GM18861 (cell line): ENCODE data around the gene LGALS4.
"Not testable (repeated sequence)": the region's sequence is repeated elsewhere in the genome, so short reads cannot be mapped to it uniquely, and the experiment has no call there.

Experiments
- ATAC-seq: cut with Tn5 transposase; IDR thresholded peaks from one replicate; pipeline ENCODE4 v1.9.1; 2021; ENCODE audit not compliant: unreplicated experiment

The LGALS4 gene

DNA sequence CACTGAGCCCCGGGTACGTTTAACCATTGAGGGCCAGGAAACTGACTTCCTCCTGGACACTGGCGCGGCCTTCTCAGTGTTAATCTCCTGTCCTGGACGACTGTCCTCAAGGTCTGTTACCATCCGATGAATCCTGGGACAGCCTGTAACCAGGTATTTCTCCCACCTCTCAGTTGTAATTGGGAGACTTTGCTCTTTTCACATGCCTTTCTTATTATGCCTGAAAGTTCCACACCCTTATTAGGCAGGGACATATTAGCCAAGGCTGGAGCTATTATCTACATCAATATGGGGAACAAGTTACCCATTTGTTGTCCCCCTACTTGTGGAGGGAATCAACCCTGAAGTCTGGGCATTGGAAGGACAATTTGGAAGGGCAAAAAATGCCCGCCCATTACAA lies 13.2 kb upstream of the LGALS4 start:
- ATAC-seq, result not testable (repeated sequence)

DNA sequence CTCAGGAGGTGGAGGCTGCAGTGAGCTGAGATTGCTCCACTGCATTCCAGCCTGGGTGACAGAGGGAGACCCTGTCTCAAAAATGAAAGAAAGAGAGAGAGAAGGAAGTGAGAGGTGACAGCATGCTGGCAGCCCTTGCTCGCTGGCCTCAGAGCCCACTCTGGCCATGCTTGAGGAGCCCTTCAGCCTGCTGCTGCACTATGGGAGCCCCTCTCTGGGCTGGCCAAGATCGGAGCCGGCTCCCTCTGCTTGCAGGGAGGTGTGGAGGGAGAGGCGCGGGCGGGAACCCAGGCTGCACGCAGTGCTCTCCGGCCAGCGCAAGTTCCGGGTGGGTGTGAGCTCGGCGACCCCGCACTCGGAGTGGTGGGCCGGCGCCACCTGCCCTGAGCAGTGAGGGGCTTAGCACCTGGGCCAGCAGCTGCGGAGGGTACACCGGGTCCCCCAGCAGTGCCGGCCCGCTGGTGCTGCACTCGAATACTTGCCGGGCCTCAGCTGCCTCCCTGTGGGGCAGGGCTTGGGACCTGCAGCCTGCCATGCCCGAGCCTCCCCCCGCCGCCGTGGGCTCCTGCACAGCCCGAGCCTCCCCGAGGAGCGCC lies 8.6 kb upstream of the LGALS4 start:
- ATAC-seq, result not testable (repeated sequence)

DNA sequence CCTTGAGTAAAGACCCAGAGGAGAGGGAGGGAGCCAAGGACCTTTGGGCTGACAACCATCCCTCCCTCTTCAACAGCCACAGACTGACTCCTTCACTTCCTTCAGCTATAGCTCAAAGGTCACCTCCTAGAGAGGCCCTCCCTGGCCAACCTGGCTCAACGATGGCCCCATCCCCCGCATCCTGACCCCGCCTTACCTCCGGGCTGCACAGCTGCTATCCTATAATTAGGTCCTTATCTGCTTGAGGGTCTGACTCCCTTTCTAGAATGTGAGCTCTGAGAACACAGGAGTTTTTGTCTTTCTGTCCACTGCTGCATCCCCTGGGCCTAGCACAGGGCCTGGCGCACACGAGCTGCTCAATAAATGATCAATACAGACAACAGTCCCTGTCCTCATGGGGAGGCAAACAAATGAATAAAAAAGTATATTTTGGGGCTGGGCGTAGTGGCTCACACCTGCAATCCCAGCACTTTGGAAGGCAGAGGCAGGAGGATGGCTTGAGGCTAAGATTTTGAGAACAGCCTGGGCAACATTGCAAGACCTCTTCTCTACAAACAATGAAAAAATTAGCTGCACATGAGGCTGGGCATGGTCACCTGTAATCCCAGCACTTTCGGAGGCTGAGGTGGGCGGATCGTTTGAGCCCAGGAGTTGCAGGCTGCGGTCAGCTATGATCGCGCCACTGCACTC lies 6.6 kb upstream of the LGALS4 start:
- ATAC-seq, result no peak

DNA sequence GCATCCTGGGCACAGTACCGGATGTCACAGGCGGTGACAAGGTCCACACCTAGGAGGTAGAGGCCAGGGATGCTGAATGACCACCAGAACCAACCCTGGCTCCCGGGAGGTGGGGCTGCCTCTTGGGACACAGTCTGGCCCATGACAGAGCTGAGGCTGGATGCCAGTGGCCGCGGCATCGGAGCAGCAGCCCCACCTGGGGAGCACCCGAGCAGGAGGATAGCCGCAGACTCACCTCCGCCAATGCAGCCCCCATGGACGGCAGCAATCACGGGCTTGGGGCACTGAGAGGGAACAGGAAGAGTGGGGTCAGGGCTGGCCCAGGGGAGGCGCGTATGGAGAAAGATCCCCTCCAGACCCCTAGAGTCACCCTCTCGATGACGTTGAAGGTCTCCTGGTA lies 4.3 kb upstream of the LGALS4 start:
- ATAC-seq, result no peak

DNA sequence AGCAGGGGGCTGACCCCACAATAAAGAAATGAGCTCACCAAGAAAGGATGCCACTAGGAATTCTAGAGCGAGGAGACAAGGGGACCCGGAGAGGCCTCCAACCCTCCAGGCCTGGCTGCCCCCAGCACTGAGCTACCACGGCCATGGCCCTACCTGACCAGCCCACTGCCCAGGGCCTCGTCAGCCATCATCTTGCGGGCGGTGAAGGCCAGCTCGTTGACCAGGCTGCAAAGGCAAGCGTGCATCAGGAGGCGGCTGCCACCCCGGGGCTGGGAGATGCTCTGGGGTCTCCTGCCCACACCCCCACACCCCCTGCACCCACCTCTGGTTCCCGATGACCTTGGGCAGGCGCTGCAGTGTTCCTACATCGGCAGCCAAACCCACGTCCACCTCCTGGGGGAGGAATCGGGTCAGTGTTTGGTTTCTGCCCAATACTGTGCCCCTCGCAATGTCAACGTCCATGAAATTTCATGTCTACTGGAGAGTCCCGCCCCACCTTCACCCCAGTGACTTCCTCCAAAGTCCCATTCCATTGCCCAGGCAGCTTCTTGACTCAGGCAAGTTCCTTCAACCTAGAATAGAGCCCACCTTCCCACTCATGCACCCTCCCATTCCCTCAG lies 3.5 kb upstream of the LGALS4 start:
- ATAC-seq, result no peak

DNA sequence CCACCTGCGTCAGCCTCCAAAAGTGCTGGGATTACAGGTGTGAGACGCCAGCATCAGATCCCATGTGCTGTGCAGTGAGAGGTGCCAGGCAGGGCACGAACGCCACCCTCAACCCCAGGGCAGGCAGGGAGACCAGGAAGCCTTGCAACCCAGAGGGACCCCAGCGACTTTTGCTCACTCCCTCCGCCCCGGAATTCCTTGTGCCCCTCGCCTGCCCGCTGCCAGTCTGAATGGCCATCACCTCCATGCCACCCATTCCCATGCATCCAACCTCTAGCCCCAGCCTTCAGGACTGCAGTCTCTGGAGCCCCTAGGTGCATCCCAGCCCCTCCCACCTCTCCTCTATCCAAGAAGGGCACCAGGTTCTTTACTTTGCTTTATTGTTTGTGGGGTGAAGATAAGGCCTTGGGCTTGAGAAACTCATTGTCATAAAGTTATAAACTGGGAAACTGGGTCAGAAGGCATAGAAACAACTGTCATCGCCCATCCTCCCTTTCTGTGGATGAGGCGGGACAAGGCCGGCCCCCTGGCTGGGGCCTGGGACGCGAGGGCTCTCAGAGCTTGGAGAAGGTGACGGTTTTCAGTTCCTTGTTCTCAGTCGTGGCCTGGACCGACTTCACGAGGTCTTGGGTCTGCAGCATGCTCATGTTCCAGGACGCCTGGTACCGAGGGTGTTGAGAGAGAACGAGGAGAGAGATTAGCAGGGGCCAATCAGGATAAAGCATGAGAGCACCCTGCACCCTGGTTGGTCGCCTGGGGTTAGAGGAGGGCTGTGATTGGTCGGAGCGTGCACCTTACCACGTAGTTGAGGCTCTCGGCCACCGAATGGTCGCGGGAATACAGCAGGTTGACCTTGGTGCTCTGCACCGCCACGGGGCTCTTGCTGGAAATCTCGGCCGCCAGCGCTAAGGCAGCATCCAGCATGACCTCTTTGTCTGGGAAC lies 2.6 kb upstream of the LGALS4 start:
- no peak for ATAC-seq

DNA sequence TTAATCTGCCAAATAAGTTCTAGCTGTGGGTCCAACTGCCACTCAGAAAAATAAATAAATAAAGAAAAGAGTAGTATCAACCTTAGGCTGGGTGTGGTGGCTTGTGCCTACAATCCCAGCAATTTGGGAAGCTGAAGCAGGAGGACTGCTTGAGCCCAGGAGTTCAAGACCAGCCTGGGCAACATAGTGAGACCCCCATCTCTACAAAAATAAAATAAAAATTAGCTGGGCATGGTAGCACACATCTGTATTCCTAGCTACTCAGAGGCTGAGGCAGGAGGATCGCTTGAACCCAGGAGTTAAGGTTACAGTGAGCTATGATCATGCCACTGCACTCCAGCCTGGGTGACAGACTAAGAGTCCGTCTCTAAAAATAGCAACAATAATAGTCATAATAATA lies 1.2 kb upstream of the LGALS4 start:
- not testable (repeated sequence) for ATAC-seq

DNA sequence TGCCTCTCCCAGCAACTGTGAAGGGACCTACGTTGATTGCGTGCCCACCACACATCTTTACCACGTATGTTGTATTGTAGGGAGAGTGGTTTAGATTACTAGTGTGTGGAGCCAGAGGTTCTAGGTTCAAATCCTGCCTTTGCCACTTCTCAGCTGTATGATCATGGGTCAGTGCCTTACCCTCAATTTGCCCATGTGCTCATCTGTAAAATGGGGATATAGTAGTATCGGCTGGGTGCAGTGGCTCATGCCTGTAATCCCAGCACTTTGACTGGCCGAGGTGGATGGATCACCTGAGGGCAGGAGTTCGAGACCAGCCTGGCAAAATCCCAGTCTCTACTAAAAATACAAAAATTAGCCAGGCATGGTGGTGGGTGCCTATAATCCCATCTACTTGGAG lies 578 bp upstream of the LGALS4 start:
- ATAC-seq, result no peak

DNA sequence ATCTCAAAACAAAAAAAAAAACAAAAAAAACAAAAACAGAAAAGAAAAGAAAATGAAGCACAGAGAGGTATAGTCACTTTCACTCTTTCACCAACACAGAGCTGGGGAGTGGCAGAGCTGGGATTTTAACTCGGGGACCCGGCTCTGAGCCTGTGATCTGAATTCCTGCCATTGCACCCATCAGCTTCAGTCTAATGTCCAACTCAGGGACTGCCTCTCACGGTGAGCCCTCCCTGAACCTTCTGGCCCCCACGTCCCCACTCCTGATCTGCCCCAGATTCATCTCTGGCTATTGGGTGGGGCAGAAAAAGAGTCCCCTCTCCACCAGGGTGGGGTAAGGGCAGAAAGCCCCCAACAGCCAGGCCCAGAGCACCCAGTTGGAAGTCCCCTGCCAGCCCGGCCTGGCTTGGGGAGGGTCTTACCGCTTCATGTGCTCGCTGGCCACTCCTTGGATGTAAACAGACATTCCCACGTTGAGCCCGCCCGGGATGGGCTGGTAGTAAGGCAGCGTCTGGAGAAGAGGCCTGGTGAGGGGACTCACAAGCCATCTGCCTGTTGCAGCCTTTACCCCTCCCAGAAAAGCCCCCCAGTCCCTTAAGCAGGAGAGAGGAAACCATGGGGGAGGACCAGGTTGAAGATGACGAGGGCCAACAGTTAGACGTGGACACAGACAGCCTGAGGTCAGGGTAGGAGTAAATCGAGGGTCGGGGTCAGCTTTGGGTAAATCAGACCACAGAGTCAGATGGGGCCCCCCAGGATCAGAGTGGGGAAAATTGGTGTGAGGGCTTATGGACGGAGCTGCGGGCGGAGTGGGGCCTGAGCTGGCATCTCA lies 520 bp downstream of the LGALS4 start:
- no peak for ATAC-seq

DNA sequence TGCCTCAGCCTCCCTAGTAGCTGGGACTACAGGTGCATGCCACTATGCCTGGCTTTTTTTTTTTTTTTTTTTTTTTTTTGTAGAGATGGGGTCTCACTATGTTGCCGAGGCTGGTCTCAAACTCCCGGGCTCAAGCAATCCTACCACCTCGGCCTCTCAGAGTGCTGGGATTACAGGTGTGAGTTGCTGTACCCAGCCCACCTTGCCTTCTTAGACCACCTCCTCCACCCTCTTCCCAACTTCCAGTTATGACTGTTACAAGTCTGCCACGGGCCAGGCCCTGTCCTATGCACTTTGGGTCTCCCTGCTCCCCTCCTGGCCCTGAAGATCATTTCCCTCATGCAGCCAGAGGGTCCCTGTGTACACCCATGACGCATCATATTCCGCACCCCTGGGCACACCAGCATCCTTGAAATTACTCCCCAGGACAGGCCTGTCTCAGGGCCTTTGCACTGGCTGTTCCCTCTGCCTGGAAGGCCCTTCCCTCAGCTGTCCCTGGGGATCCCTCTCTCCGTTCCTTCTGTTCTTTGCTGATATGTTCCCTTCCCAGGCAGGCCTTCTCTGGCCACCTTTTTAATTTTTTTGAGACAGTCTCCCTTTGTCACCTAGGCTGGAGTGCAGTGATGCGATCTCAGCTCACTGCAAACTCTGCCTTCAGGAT lies 3.0 kb downstream of the LGALS4 start:
- ATAC-seq, result no peak

DNA sequence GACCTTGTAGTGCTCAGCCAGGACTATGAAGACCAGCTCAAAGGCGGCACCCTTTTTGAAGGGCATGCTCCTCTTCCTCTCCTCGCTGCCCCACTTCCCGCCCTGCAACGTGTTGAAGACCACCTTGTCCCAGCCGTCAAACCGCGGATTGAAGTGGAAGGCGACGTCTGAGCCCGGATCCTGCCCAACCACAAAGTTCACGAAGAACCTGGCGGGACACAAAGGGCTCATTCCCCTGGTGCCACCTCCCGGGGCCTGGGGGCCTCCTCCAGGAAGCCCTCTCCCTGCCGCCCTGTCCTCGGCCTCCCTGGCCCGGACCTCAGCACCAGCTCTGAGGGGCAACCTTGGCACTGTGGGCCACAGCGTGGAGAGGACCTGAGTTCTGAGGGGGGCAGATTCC lies 4.0 kb downstream of the LGALS4 start:
- no peak for ATAC-seq

DNA sequence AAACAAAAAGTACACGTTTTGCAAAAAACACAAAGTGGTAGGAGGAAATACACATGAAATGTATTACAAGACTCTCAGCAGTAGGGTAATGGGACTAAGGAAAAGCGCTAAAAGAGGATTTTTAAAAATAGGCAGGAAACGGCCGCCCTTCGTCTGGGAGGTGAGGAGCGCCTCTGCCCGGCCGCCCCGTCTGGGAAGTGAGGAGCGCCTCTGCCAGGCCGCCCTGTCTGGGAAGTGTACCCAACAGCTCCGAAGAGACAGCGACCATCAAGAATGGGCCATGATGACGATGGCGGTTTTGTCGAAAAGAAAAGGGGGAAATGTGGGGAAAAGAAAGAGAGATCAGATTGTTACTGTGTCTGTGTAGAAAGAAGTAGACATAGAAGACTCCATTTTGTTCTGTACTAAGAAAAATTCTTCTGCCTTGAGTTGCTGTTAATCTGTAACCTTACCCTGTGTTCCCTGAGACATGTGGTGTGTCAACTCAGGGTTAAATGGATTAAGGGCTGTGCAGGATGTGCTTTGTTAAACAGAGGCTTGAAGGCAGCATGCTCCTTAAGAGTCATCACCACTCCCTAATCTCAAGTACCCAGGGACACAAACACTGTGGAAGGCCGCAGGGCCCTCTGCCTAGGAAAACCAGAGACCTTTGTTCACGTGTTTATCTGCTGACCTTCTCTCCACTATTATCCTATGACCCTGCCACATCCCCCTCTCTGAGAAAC lies 5.2 kb downstream of the LGALS4 start:
- not testable (repeated sequence) for ATAC-seq

DNA sequence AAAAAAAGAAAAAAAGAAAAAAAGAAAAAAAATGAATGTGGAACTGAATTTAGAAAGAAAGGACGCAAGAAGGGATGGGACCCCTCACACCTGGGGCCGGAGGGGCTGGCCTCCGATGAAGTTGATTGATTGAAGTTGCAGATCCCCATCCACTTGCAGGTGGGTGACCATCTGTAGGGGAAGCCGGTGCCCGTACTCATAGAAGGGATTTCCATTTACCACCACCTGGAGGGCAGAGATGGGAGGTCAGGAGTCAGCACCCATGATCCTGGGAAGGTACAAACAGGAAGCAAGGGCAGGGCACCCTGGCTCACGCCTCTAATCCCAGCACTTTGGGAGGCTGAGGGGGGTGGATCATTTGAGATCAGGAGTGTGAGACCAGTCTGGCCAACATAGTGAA lies 6.4 kb downstream of the LGALS4 start:
- ATAC-seq, result no peak

DNA sequence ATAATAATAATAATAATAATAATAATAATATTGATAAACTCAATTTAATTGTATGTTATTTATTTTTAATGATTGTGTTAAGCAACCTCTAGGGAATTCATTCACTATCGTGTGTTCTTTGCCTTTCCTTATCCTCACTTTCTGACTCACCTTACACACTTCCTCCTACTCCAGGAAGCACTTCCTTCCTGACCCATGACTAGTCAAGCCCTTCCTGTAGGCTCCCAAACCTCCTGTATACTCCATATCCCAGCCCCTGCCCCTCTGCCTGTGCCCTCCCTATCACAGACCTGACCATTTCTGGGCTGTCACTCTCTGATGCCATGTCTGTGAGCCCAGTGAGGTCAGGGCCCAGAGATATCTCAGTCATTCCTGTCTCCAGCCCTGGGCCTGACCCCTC lies 7.6 kb downstream of the LGALS4 start:
- no peak for ATAC-seq

DNA sequence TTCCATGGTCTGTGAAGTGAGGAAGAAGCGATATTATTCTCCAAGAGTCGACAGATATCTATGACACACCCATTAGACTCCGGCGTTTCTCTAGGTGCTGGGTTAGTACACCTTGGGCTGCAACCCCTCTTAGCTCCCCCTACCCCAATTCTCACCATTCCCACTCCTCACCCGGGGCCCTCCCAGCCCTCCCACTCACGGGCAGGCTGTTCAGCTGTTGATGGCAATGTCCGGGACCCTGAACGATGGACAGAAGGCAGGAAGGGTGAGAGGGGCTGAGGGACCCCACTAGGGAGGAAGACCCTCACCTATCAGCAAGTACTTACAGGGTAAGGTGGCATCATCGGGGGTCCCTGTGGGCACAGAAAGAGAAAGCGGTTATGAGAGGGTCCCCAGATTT lies 9.2 kb downstream of the LGALS4 start:
- ATAC-seq, result no peak

DNA sequence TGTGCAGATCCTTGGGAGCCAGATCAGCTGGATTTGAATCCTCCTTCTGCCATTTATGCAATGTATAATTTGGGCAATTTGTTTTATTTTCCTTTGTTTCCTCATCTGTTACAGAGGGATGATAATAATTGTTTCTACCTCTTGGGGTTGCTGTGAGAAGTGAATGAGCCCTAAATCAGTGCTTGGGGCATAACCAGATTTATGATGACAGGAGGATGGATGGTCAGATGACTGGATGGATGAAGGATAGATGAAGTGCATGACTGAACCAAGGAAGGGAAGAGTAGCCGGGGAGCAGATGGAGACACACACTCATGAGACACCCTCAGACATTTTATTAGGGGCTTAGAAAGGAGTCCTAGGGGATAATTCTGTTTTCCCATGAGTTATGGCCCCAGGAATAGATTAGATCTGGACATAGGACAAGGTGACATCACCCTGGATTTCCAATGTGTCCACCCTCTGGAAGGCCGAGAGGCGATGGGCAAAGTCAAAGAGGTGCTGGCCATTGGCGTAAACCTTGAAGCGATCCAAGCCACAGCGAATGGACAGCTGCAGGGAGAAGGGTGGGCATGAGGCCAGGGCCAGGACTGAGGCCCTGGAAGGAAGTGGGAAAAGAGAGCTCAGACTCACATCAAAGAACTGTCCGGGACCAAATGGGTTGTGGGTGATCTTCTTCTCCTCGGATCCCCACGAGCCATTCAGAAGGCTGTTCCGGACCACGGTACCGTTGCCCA lies 11.2 kb downstream of the LGALS4 start:
- ATAC-seq, result no peak

DNA sequence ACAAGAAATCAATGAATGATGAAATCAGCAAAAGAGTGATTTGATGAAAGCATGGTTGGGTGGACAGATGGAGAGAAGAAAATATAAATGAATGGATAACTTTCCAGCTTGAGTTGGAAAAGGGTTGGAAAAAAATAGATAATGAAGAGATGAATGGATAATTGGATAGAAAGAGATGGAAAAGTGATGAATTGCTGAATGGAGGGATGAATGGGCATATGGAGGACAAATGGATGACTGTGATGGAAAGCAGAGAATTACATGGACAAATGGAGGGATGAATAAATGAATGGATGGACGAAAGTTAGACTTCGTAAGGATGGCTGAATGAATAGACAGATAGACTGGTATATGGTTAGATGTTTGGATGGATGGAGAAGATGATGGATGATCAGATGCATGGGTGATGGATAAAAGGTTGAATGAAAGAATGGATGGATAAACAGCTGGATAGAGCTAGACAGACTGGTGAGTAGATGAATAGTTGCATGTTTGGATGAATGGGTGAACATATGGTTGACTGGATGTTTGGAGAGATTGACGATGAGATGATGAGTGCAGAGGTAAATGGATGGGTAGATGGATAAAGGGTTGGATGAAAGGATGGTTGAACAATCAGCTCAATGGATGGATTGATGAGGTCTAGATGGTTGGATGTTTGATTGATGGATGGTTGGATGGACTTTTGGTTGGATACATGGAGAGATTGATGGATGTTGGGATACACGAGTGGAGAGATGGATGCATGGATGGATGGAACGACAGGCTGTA lies 12.0 kb downstream of the LGALS4 start:
- ATAC-seq, result no peak

DNA sequence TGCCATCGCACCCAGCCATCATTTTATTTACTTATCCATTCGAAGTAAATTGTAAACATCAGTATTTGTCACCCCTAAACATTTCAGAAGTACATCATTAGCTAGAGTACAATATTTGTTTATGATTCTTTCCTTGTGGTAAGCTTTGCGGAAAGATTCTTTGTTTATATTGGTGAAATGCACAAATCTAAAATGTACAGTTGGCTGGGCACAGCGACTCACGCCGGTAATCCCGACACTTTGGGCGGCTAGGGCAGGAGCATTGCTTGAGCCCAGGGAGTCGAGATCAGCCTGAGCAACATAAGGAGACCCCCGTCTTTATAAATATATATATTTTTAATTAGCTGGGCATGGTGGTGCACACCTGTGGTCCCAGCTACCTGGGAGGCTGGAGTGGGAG lies 13.6 kb downstream of the LGALS4 start:
- ATAC-seq, result no peak
